HG03558 (cell line): Measurements from ENCODE around the gene ZEB2.

ENCODE experiments used
- ATAC-seq: cut with Tn5 transposase; IDR thresholded peaks from one replicate; pipeline ENCODE4 v1.9.1; 2021; ENCODE audit warnings: moderate number of reproducible peaks; ENCODE audit not compliant: unreplicated experiment; ENCODE audit errors: extremely low read depth

Gene ZEB2

DNA sequence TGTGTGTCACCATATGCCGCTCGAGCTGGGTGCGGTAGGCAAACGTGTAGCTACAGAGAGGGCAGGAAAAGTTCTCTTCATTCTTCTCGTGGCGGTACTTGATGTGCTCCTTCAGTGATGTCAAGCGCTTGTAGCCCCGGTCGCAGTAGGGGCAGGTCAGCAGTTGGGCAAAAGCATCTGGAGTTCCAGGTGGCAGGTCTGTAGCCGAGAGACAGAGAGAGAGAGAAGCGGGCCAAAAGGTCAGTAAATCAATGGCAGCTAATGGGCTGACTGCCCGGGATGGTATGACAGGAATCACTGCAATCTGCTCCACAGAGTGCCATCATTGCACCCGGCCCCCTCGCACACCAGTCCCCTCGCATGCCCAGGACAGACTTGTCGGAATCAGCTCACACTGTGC lies 116.0 kb downstream of the ZEB2 start:
- no peak for ATAC-seq

GRCh38 chr2:144402251-144402650 lies 117.7 kb downstream of the ZEB2 start:
- ATAC-seq = no peak

- no peak for ATAC-seq
These were observed 118.9 kb downstream of the ZEB2 start for GRCh38 chr2:144401036-144401435.

GRCh38 chr2:144396318-144396717 lies 123.6 kb downstream of the ZEB2 start:
- ATAC-seq = no peak

DNA sequence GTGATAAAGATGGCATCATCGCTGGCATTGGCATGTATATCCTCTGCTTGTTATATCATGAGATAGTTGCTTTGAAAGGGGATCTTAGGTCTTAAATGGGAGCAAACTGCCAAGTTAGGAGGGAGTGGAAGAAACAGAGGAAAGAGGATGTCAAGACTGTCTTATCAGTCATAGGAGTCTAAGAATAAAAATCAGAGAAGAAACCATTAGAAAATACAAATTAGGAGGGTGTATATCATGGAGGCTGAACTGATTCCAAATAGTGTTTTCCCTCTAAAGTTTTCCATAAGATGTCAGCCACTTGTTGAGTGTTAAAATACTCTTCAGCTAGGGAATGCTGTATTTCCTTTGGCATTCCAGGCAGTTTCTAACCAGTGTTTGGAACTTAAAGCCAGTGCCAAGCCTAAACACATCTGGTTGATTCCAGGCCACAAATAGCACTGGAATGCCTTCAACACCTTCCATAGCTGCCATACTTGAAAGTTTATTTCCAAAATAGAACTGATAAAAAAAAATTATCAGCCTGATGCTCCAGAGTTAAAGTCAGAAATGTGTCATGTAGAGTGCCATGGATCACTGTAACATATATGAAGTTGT lies 129.4 kb downstream of the ZEB2 start:
- ATAC-seq = no peak

- no peak for ATAC-seq
These were observed 130.0 kb downstream of the ZEB2 start for GRCh38 chr2:144389930-144390311.

- no peak for ATAC-seq
These were observed 130.6 kb downstream of the ZEB2 start for GRCh38 chr2:144389151-144389929.

DNA sequence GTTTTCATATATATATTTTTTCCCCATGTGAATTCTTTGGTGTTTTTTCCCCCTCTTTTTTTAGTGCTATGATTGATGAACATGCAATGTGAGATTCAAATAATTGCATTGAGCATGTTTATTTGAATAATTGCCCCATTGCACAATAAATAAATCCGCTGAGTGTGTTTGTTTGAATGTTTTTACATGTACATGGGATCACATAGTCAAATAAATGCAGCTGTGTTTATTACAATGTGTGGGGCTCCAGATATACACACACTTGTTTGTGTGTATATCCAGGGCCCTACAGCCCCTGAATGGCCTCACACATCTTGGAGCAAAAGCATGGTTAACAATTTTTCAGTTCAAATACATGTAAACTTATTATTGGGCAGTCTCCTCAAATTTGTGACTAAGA lies 134.5 kb downstream of the ZEB2 start:
- ATAC-seq = no peak

- no peak for ATAC-seq
These were observed 136.3 kb downstream of the ZEB2 start for GRCh38 chr2:144383571-144384100.

GRCh38 chr2:144382849-144383248 lies 137.1 kb downstream of the ZEB2 start:
- peak; percentile 99 for ATAC-seq

DNA sequence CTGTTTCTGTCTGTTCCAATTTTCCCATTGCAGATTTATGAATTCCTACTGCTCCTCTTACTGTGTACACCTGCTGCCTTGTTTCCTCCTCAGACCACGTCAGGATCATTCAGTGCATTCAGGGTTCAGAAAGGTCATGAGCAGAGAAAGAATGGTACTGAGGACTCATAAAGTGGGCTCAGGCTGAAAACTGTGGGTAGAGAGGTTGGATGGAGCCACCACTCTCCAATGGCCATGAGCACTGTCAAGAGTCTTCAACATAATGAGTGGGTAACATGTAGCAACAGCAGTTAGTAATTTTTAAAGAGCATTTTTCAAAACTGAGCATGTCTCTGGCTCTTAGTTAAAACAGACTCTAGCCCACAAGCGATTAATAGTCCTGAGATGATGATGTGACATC lies 138.2 kb downstream of the ZEB2 start:
- no peak for ATAC-seq

DNA sequence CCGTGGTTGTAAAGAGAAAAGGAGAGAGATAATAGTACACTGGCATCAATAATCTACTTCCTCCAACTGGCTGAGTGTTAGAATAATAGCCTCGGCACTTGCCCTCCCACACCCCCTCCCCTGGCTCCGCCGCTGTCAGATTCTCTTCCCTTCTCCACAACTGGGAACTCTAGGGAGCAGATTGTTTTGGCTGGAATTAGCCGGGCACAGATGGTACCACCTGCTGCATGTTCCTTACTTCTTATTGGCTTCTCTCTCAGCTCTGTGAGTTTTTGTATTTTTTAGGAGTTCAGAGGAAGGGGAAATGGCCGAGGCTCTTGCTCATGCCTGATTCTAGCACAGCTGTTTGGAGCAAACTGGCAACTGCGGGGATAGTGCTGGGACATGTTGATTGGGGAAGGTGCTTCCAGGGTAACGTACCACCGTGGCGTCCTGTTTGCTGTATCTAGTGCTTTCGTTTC lies 140.0 kb downstream of the ZEB2 start:
- no peak for ATAC-seq

DNA sequence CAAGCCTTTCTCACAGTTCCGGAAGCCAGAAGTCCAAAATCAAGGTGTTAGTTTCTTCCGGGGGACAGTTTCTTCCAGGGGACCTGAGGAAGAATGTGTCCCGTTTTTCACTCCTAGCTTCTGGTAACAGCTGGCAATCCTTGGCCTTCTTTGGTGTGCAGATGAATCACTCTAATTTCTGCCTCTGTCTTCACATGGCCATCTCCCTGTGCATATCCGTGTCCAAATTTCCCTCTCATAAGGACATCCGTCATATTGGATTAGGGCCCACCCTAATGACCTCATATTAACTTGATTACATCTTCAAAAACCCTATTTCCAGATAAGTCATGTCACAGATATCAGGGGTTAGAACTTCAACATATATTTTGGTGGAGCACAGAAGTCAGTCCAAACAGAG lies 141.4 kb downstream of the ZEB2 start:
- no peak for ATAC-seq

DNA sequence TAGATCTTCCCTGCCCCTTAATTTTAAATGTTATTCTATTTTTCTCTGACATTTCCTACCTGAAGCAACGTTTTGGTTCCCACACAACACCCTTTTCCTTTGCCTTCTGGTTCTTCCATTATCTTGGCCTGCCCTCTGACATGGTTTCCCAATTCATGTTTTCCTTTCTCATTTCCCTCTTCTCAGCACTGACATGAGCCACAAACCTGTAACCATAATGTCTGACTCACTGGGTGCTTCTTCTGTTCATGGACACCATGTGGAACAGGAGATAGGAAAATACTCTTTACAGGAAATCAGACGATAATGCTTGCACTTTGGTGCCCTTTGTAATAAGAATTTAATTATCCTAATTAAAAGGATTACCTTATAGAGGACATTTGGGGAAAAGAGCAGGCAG lies 142.0 kb downstream of the ZEB2 start:
- no peak for ATAC-seq

DNA sequence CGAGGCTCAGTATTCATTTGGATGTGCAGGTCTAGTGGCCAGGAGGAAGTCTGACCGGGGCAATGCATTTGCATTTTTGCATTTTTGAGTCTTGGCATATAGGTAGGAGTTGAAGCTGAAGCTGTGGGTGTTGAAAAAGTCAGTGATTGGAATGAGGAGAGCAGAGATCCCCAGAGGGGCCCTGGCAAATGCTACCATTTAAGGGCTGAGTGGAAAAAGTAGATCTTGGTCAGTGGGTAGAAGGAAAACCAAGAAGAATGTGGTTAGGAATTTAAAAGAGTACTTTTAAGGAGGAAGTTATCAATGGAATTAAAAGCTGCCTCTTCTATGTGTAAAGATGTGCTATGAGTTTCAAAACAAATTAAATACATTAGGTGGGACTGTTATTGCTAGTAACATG lies 143.0 kb downstream of the ZEB2 start:
- no peak for ATAC-seq

- no peak for ATAC-seq
These were observed 143.5 kb downstream of the ZEB2 start for GRCh38 chr2:144376460-144376859.

- peak; percentile 60 for ATAC-seq
These were observed 145.7 kb downstream of the ZEB2 start for GRCh38 chr2:144374163-144374661.

DNA sequence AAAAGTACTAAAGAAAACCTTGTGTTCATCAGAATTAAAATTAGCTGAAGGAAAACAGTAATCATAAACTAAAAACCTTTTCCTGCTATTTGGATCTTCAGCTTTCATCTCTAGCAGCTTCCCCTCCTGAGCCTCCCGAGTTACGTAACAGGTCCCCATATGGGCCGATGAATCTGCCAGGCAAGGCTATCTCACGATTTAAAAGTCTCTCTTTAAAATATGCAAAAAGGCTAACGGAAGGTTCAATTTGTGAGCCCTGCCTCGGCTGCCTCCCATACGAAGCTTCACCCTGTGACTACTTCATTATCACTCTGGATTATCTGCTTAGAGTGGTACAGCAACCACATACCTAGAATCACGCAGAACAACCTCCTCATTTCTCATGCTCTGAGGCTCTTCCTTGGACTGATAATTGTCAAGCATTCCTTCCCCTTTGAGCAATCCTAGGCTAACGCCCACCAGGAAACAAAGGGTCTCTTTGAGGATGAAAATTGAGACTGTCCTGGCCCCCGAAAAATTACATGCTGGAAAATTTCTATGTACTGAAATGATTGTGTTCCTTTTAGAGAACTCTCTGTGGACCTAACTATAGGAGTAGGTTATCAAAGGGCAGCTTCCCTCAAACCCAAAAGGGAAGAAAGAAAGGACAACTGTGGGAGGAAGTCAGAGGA lies 147.4 kb downstream of the ZEB2 start:
- ATAC-seq = no peak

DNA sequence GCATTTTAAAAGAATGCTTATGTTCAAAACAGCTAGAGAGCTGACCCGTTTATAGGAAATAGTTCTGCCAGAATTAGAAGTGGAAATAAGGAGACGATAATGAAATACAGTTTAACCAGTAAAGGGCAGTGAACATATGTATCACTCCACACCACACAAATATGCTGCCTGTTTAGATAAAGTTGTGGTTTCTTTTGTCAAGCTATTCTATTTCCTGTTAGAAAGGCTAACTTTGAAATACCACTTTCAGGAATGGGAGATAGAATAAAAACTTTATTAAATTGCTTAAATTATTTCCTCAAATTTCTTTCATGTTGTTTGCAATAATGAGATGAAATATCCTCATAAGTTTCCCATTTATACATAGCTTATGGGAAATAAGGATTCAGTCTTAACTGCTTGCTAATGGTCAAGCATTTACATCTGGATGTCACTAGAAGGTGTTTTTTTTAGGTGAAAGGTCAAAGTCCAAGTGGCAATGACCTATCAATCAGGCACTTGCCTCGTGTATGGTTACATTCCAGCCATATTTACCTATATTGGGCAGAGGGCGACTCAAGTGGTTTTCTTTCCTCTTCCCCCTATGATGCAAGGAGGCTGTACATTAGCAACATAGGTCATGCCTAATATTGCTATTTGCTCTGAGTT lies 148.9 kb downstream of the ZEB2 start:
- no peak for ATAC-seq

DNA sequence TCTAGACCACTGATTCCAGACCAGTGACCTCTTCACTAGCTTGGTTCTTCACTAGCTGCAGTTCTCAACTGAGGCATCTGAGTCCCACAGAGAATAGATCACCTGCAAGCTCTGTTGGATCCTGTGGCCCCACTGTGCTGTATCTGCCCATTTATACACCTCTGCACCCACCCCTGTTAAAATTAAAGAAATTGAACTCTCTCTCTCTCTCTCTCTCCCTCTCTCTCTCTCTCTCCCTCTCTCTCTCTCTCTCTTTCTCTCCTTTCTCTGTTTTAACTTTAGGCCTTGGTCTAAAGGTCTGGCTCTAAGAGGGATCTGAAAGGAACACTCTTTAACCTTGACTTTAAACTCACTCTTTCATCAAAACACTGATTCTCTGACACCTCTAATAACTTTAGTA lies 150.5 kb downstream of the ZEB2 start:
- no peak for ATAC-seq
